K562 (cell line): Measurements from ENCODE around the gene ERVMER34-1. TPM values are rescaled to one million over a fixed set of nuclear protein-coding genes. Genes with fewer than 3 reads are reported as not detected.

ENCODE experiments used
- TRIM28 ChIP-seq: fragments of 450-650 bp; IDR thresholded peaks from 2 replicates; pipeline ENCODE4 v1.6.1; 2017
- polyA plus RNA-seq, 8 experiments: library from polyadenylated mRNA; depleted of rRNA in 4 of 8; stranded (reverse) in 5 of 8; unstranded in 3 of 8; fragments of >200 nt; fragmentation: Nextera tagmentation in 2 of 8; fragmentation: Illumina TruSeq in 1 of 8; extraction: Ambion mirVana in 2 of 8; extraction: Trizol in 1 of 8; gene quantifications; 2 replicates each; pipeline versions ENCODE4 v1.2.1 to v1.2.3, GENCODE V29; 2011 to 2014; ENCODE audit warnings: inconsistent platforms in 1 of 8, missing spikeins in 1 of 8
- total RNA-seq, 7 experiments: library from RNA; depleted of rRNA in 6 of 7; stranded (reverse); fragments of >200 nt in 6 of 7; fragmentation: Illumina TruSeq in 2 of 7; extraction: Trizol in 2 of 7; gene quantifications; 2 replicates each; pipeline versions ENCODE4 v1.2.1 to v1.2.3, GENCODE V29; 2011 to 2021; ENCODE audit warnings: low replicate concordance in 1 of 7
- TF ChIP-seq, protein P1 (sequence below): fragments of 450-650 bp; IDR thresholded peaks from 2 replicates; pipeline ENCODE4 v1.6.1; 2016; ENCODE audit warnings: mild to moderate bottlenecking, moderate library complexity
- TF ChIP-seq, protein P2 (sequence below): fragments of 450-650 bp; IDR thresholded peaks from 2 replicates; pipeline ENCODE4 v1.6.1; 2016; ENCODE audit warnings: borderline replicate concordance

ERVMER34-1 gene
- total and polyA plus RNA-seq, 9 of the 15 experiments (the other 6 are each of a cell fraction or from before 2014, with no cell fraction given) = 0.04 to 0.57 (median 0.25) TPM

DNA sequence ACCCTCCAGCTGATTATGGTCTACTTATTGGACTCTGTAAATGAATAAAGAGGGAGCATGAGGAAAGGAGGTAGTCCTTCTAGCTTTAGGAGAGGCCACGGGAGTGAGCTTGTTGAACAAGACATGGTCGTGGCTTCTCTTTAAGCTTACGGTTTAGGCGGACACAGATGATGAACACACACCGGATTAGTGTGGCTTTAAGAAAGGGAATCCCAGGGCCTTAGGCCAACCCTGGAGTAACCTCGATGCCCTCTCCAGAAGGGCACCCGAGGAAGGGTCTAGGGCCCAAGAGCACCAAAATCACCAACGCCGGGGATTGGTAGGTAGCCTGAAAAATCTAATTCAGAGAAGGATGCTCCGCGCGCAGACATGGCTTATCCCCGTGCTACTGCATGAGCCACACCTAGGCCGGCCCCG lies 39.4 kb downstream of the ERVMER34-1 start (continued):
- TF ChIP-seq, protein P1, sequence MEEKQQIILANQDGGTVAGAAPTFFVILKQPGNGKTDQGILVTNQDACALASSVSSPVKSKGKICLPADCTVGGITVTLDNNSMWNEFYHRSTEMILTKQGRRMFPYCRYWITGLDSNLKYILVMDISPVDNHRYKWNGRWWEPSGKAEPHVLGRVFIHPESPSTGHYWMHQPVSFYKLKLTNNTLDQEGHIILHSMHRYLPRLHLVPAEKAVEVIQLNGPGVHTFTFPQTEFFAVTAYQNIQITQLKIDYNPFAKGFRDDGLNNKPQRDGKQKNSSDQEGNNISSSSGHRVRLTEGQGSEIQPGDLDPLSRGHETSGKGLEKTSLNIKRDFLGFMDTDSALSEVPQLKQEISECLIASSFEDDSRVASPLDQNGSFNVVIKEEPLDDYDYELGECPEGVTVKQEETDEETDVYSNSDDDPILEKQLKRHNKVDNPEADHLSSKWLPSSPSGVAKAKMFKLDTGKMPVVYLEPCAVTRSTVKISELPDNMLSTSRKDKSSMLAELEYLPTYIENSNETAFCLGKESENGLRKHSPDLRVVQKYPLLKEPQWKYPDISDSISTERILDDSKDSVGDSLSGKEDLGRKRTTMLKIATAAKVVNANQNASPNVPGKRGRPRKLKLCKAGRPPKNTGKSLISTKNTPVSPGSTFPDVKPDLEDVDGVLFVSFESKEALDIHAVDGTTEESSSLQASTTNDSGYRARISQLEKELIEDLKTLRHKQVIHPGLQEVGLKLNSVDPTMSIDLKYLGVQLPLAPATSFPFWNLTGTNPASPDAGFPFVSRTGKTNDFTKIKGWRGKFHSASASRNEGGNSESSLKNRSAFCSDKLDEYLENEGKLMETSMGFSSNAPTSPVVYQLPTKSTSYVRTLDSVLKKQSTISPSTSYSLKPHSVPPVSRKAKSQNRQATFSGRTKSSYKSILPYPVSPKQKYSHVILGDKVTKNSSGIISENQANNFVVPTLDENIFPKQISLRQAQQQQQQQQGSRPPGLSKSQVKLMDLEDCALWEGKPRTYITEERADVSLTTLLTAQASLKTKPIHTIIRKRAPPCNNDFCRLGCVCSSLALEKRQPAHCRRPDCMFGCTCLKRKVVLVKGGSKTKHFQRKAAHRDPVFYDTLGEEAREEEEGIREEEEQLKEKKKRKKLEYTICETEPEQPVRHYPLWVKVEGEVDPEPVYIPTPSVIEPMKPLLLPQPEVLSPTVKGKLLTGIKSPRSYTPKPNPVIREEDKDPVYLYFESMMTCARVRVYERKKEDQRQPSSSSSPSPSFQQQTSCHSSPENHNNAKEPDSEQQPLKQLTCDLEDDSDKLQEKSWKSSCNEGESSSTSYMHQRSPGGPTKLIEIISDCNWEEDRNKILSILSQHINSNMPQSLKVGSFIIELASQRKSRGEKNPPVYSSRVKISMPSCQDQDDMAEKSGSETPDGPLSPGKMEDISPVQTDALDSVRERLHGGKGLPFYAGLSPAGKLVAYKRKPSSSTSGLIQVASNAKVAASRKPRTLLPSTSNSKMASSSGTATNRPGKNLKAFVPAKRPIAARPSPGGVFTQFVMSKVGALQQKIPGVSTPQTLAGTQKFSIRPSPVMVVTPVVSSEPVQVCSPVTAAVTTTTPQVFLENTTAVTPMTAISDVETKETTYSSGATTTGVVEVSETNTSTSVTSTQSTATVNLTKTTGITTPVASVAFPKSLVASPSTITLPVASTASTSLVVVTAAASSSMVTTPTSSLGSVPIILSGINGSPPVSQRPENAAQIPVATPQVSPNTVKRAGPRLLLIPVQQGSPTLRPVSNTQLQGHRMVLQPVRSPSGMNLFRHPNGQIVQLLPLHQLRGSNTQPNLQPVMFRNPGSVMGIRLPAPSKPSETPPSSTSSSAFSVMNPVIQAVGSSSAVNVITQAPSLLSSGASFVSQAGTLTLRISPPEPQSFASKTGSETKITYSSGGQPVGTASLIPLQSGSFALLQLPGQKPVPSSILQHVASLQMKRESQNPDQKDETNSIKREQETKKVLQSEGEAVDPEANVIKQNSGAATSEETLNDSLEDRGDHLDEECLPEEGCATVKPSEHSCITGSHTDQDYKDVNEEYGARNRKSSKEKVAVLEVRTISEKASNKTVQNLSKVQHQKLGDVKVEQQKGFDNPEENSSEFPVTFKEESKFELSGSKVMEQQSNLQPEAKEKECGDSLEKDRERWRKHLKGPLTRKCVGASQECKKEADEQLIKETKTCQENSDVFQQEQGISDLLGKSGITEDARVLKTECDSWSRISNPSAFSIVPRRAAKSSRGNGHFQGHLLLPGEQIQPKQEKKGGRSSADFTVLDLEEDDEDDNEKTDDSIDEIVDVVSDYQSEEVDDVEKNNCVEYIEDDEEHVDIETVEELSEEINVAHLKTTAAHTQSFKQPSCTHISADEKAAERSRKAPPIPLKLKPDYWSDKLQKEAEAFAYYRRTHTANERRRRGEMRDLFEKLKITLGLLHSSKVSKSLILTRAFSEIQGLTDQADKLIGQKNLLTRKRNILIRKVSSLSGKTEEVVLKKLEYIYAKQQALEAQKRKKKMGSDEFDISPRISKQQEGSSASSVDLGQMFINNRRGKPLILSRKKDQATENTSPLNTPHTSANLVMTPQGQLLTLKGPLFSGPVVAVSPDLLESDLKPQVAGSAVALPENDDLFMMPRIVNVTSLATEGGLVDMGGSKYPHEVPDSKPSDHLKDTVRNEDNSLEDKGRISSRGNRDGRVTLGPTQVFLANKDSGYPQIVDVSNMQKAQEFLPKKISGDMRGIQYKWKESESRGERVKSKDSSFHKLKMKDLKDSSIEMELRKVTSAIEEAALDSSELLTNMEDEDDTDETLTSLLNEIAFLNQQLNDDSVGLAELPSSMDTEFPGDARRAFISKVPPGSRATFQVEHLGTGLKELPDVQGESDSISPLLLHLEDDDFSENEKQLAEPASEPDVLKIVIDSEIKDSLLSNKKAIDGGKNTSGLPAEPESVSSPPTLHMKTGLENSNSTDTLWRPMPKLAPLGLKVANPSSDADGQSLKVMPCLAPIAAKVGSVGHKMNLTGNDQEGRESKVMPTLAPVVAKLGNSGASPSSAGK = peak; percentile 94
- no peak for TF ChIP-seq TRIM28
- TF ChIP-seq, protein P2, sequence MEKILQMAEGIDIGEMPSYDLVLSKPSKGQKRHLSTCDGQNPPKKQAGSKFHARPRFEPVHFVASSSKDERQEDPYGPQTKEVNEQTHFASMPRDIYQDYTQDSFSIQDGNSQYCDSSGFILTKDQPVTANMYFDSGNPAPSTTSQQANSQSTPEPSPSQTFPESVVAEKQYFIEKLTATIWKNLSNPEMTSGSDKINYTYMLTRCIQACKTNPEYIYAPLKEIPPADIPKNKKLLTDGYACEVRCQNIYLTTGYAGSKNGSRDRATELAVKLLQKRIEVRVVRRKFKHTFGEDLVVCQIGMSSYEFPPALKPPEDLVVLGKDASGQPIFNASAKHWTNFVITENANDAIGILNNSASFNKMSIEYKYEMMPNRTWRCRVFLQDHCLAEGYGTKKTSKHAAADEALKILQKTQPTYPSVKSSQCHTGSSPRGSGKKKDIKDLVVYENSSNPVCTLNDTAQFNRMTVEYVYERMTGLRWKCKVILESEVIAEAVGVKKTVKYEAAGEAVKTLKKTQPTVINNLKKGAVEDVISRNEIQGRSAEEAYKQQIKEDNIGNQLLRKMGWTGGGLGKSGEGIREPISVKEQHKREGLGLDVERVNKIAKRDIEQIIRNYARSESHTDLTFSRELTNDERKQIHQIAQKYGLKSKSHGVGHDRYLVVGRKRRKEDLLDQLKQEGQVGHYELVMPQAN = no peak
